ENCODE data around the gene UBA3.

The UBA3 gene

DNA sequence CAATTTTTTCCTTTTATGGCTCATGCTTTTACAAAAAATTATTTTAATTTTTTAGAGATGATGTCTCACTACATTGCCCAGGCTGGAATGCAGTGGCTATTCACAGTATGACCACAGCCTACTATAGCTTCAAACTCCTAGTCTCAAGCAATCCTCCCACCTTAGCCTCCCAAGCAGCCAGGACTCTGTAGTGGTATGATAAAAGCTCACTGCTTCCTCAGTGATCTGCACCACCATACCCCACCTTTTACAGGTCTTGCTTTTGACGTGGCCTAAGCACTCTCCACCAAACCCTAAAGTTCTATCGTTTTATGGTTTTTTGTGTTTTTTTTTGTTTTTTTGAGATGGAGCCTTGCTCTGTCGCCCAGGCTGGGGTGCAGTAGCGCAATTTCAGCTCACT is 14.0 kb downstream of the UBA3 start:
- no peak for DNase-seq (ENCODE audit: low read depth, low spot score)

DNA sequence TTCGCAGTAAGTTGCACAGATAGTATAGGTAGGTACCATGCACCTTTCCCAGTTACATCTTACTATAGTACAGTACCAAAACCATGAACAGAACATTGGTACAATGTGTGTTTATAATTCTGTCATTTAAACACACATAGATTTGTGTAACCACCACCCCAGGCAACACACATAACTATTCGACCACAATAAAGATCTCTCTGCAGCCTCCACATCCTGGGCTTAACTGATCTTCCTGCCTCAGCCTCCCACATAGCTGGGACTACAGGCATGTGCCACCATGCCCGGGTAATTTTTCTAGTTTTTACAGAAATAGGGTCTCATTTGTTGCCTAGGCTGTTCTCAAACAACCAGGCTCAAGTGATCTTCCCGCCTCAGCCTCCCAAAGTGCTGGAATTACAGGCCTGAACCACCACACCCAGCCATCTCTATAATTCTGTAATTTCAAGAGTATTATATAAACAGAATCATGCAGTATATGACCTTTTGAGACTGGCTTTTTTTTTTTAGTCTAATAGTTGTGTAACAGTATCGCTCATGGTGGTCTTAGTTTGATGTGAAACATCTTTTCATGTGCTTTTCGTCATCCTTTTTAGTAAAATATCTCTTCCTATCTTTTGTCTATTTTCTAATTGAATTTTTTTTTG is 14.7 kb downstream of the UBA3 start:
- no peak for DNase-seq (ENCODE audit: low read depth, low spot score)

- no peak for DNase-seq (ENCODE audit: low read depth, low spot score)
Measured at GRCh38 chr3:69063636-69064035, 16.5 kb downstream of the UBA3 start.

DNA sequence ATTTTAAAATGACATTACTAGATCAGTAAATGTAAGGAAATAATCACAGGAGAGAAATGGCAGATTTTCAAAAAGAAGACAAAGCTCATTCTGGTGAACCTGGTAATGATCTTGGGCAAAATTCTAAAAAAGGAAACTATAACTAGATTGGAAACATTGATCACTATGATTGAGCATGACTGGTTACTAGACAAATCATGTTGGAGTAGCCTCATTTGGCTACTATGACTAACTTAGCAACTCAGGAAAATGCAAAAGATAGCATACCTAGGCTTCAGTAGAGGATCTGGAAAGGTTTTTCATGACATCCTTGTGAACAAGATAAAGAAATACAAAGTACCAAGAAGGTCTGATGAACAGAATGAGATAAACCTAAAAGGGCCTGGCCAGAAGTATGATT is 20.5 kb downstream of the UBA3 start:
- DNase-seq (ENCODE audit: low read depth, low spot score): no peak

- DNase-seq (ENCODE audit: low read depth, low spot score): no peak
Measured at GRCh38 chr3:69058947-69059224, 21.3 kb downstream of the UBA3 start.

DNA sequence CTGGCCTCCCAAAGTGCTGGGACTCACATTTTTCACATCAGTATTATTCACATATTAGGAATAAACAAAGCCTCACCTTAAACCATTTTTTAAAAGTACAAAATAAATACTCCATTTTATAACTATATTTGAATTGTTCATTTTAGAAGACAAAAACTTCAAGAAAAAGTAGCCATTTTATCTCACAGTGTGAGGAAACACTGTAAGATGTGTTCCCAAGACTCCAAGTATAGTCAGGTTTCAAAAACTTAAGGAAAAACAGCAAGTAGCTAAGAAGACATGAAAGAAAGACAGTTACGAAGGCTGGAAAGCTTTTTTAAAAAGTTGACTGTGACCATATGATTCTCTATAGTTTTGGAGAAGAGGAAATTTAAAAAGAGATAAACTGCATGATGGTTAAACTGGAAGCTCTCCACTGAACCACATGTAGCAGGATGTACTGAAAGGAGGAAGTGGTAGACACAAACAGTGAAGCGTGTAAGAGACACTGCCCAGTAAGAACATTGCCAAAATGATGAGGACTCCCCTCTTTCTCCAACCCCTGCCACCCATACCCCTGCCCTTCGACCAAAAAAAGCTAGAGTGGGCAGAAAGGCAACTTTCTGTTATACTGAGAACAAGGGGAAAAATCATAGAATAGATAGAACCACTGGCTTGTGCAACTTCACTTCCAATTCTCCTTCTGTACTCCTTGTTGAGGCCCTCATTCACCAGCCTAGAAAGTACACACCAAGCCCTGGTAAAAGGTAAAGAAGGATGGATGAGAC is 21.8 kb downstream of the UBA3 start:
- DNase-seq (ENCODE audit: low read depth, low spot score): no peak

- DNase-seq (ENCODE audit: low read depth, low spot score): no peak
Measured at GRCh38 chr3:69052472-69052898, 27.7 kb downstream of the UBA3 start.

- DNase-seq (ENCODE audit: low read depth, low spot score): peak; percentile 97
Measured at GRCh38 chr3:69051756-69052471, 28.3 kb downstream of the UBA3 start, which contains the start of gene TMF1. TMF1 (minus strand) TSS chr3:69052333; CDS start chr3:69052086, 247 bp downstream.

GRCh38 chr3:69048990-69049389 is 31.2 kb downstream of the UBA3 start:
- DNase-seq (ENCODE audit: low read depth, low spot score): no peak

DNA sequence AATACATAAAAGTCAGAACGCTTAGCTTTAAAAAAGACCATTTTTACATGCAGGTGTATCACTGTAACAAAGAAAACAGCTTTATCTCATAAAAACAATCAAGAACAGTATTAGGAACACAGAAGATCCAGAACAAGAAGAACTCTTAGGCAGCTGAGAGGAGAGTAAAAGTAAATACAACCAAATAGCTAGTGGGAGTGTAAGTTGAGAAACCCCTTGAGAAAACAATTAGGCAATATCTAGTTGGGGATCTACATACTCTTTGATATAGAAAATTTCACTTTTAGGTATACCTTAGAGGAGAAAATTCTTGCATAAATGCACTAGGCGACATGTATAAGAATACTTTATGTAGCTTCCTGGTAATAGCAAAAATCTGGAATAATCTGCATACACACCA is 35.6 kb downstream of the UBA3 start:
- DNase-seq (ENCODE audit: low read depth, low spot score): no peak

GRCh38 chr3:69033470-69033869 is 46.7 kb downstream of the UBA3 start:
- DNase-seq (ENCODE audit: low read depth, low spot score): no peak

DNA sequence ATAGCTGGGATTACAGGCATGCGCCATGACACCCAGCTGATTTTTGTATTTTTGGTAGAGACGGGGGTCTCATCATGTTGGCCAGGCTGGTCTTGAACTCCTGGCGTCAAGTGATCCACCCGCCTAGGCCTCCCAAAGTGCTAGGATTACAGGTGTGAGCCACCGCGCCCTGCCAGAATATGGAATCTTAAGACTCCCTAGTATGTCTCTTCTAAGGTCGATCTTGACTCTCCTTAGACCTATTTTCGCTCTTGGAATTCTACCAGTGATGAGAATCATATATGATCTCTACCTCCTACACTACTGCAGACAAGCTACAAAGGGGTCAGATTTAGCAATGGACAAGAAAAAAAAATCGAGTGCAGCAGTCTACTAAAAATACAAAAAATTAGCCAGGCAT is 47.4 kb downstream of the UBA3 start:
- DNase-seq (ENCODE audit: low read depth, low spot score): no peak

GRCh38 chr3:69032142-69032541 is 48.0 kb downstream of the UBA3 start:
- no peak for DNase-seq (ENCODE audit: low read depth, low spot score)

- DNase-seq (ENCODE audit: low read depth, low spot score): no peak
Measured at GRCh38 chr3:69031635-69032034, 48.5 kb downstream of the UBA3 start.

DNA sequence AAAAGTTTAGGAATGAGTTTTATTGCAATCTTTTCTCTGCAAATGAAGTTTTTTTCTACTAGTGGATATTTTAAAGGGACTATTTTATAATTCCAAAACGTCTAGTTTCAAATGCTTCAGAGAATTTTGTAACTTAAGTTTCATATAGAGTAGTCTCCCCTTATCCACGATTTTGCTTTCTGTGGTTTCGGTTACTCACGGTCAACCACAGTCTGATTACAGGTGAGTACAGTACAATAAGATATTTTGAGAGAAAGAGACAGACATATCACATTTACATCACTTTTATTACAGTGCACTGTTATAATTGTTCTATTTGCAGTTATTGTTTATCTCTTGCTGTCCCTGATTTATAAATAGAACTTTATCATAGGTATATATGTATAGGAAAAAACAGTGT is 59.3 kb downstream of the UBA3 start:
- no peak for DNase-seq (ENCODE audit: low read depth, low spot score)

- DNase-seq (ENCODE audit: low read depth, low spot score): no peak
Measured at GRCh38 chr3:69020424-69020823, 59.7 kb downstream of the UBA3 start.

DNA sequence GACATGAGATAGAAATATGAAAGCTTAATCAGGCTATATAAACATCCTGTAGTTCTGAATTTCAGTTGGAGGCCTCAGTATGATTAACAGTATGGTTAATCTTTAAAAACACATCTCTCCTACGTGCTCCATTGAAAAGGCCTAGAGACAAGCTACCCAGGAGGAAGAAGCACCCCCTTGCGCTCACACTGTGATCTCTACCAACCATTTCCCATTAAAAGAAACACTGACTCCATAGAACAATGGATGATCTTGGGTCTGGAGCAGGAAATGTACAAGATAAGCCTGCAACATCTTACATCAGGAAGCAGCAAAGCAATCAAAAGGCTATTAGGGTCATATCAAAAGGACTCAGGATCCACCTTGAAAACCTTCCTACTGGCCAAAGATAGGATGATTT is 63.3 kb downstream of the UBA3 start:
- no peak for DNase-seq (ENCODE audit: low read depth, low spot score)

DNA sequence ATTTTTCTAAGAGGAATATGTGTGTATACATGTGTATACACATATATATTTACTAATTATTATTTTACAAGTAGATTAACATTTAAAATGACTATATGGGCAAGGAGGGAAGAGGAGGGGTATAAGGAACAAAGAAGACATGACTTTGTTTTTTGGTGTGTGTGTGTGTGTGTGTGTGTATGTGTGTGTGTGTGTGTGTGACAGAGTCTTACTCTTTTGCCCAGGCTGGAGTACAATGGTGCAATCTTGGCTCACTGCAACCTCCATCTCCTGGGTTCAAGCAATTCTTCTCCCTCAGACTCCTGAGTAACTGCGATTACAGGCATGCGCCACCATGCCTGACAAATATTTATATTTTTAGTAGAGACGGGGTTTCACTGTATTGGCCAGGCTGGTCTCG is 64.1 kb downstream of the UBA3 start:
- no peak for DNase-seq (ENCODE audit: low read depth, low spot score)

GRCh38 chr3:69014022-69014580 is 66.1 kb downstream of the UBA3 start:
- no peak for DNase-seq (ENCODE audit: low read depth, low spot score)

DNA sequence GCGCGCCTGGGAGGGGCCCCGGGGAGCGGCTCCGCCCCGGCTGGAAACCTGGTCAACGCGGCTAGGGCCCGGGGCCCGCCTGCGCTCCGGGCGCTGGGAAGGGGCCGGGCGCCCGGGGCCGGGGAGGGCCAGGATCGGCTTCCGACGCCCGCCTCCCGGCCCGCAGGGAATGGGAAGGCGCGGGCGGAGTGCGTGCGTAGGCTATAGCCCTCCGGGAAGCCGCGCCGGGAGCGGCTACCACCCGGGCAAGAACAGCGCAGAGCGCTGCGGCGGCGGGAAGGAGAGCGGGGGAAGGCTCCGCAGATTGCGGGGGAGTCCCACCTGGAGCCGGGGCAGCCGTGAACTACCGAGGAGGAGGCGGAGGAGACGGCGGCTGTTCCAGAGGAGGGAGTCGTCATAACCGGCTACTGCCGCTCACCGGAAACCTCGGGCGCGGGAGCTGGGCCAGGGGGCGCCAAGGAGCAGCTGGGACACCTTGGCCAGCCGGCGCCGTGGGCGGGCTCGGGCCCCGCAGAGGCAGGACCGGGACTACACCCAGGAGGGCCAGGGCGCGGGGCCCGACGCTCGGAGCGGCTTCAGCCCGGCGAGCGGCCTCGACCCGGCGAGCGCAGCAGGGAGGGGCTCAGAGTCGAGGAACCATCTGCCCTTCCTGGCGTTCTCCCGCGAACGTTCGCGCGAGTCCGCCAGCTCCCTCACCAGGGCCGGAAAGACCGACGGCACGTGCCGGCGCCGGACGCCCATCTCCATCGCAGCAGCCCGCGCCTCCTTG is 66.7 kb downstream of the UBA3 start, which contains the start of gene EOGT:
EOGT (minus strand) TSS at position 432 of the 769 bp plus-strand sequence. CDS start 3,838 bp downstream, outside the sequence.
- peak; percentile 39 for DNase-seq (ENCODE audit: low read depth, low spot score)

- DNase-seq (ENCODE audit: low read depth, low spot score): no peak
Measured at GRCh38 chr3:69012800-69013252, 67.3 kb downstream of the UBA3 start.

All from activated naive CD8-positive, alpha-beta T cell treated with anti-CD3 and anti-CD28 coated beads, Interleukin-2, amount 50 U/mL, for 16 hours (primary cell).